ENCODE measurements around the gene PNLIPRP1.

The PNLIPRP1 gene

DNA sequence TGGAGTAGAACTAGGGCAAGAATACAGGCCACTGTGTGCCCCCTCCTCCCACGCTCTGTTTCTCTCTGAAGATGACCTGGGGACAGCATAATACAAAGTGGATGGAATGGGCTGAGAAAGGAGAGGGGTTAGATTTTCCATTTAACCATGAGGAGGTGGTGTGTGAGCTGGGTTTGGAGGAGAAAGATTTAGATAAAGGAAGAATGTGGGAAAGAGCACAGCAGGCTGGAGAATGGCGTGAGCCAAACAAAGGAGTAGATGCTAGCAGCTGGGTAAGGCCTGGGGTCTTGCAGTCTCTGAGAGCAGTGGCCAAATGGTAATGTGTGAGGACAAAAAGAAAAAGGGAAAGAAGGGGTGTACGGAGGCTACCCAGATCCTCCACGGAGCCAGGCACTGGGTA, 38.6 kb downstream of the PNLIPRP1 start:
- H3K4me3 ChIP-seq (ENCODE audit: low read depth, low read length) = no peak overlapping the region

DNA sequence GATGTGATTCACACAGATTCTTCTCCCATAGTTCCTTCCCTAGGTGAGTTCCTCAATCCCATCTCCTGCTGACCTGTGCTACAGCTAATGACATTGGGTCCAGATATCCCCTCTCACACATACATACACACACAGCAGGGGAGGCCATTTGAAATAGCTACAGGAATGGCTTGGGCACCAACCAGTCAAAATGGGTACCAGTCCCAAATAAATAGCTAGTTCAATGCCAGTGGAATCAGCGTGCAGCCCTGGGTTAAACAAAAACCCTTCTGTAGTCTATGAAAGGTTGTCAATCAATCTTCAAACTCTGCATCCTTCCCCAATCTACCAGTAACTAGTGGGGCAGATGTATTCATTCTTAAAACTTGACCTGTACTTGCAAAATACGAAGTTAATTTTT, 39.3 kb downstream of the PNLIPRP1 start:
- H3K4me3 ChIP-seq (ENCODE audit: low read depth, low read length) = no peak overlapping the region

DNA sequence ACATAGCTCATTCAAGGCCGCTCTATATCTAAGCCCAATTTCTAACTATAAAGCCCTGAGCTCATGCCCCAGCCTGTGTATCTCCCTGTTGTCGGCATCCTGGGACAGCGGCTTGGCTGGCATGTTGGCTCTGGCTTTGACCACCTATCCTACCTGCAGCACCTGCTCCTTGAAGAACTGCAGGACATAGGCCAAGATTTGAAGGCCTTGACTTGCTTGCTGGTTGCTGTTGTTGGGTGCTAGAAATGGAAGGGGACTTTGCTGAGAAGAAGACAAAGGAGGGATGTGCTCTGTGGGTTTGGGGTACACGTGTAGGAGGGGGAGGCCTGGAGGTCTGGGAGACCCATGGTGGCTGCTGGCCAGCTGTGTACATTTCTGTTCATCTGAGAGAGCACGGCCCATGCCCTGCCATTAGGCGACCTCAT, 41.1 kb downstream of the PNLIPRP1 start:
- no peak overlapping the region for H3K4me3 ChIP-seq (ENCODE audit: low read depth, low read length)

- H3K4me3 ChIP-seq (ENCODE audit: low read depth, low read length) = no peak overlapping the region
Observed at GRCh38 chr10:116632596-116633215, 41.9 kb downstream of the PNLIPRP1 start.

DNA sequence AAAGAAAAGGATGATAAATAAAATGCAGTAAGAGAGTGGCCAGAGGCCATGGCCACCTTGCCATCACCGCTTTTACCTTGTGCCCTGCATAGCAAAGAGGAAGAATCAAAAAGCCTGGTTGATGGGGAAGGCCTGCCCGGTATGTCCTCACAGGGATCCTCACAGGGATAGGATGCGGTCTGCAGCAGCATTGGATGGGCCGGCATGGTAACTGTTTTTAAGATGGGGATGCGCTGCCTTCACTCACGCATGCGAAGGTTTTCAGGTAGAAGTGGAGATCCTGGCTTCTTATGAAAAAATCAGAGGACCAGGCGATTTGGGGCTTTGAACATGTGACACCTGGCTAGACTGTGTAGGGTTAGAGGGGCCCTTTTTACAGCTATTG, 42.4 kb downstream of the PNLIPRP1 start:
- H3K4me3 ChIP-seq (ENCODE audit: low read depth, low read length) = no peak overlapping the region

DNA sequence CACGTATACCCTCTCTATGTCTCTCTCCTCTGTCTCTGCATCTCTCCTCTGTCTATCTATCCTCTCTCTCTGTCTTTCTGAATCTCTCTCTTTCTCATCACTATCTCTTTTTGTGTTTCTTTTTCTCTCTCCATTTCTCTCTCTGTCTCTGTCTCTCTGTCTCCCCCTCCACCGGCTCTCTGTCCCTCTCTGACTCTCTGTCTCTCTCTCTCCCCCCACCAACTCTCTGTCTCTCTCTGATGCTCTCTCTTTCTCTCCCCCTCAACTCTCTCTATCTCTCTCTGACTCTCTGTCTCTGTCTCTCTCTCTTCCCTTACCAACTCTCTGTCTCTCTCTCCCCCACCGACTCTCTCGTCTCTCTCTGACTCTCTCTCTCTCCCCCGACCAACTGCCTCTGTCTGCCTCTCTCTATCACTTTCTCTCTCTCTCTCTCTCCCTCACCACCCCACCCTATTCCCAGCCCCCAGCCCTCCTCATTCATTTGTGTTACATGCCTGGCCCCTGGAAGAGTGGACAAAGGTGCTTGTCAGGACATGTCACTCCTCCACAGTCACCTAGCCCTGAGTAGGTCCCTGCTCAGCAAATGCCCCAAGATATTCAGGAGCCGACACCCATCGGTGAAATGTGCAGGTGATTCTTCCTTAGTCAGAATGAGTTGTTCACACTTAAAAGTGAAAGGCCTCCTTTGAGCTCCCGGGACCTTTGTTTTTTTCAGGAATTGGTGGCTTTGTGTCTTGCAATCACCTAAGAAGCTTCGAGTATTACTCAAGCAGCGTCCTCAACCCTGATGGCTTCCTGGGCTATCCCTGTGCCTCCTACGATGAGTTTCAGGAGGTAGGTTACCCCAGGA, 43.6 kb downstream of the PNLIPRP1 start:
- H3K4me3 ChIP-seq (ENCODE audit: low read depth, low read length) = no peak overlapping the region

DNA sequence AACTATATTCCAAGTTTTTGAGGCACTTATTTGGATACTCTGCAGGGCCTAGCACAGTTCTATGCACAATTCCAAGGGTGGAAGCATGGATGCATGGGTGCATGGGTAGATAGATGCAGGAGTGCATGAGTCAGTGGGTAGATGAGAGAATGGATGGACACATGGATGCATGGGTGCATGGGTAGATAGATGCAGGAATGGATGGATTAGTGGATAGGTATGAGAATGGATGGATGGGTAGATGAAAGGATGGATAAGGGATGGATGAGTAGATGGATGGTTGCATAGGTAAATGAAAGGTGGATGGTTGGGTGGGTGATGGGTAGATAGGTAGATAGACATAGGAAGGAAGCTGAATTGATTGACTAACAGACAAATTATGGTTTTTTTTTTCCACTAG, 45.6 kb downstream of the PNLIPRP1 start:
- H3K4me3 ChIP-seq (ENCODE audit: low read depth, low read length) = no peak overlapping the region

DNA sequence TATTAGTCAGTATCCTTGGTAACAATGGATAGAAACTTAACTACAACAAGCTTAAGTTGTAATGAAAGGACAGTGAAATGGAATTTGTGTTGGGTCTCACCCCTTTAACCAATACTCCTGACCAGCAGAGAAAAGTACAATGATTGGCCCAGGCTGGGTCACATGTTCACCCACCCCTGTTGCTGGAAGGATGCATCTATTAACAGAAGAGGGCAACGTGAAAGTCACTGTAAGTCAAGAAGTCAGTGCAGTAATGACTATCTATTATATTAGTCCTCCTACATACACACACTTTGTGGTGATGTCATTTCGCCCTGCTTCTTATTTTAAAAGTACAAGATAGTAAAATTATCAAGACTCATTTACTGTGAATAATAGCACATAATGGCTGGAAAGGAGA, 46.2 kb downstream of the PNLIPRP1 start:
- H3K4me3 ChIP-seq (ENCODE audit: low read depth, low read length) = no peak overlapping the region

GRCh38 chr10:116637830-116638229, 47.1 kb downstream of the PNLIPRP1 start:
- H3K4me3 ChIP-seq (ENCODE audit: low read depth, low read length) = no peak overlapping the region

DNA sequence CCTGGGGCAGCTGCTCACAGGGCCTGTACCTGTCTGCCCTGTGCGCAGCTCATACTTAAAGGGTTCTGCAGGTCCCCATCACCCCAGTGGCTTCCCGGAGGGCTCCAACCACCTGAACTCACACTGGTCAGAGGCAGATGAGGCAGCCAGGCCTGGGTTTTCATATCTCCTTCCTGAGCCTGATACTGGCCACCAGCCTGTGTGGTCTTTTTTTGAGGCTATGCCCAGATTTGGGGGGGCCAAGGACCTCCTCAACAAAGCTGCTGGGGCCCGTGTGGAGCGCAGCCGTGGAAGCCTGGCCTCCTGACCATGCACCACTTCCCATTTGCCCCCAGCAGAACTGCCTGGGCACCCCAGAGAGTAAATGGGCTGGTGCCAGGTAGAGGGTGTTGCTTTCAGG, 55.7 kb downstream of the PNLIPRP1 start:
- no peak overlapping the region for H3K4me3 ChIP-seq (ENCODE audit: low read depth, low read length)

DNA sequence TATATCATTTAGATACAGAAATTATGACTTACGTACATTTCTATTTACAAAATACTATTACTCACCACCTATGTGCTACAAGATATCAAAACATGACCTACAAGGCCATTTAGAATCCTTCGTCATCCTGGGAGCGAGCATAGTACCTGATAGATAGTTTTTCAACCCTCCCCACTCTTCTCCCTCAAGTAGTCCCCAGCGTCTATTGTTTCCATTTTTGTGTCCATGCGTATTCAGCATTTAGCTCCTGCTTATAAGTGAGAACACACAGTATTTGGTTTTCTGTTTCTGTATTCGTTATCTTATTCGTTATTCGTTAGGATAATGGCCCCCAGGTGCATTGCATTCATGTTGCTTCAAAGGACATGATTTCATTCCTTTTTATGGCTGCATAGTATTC, 58.1 kb downstream of the PNLIPRP1 start:
- no peak overlapping the region for H3K4me3 ChIP-seq (ENCODE audit: low read depth, low read length)

DNA sequence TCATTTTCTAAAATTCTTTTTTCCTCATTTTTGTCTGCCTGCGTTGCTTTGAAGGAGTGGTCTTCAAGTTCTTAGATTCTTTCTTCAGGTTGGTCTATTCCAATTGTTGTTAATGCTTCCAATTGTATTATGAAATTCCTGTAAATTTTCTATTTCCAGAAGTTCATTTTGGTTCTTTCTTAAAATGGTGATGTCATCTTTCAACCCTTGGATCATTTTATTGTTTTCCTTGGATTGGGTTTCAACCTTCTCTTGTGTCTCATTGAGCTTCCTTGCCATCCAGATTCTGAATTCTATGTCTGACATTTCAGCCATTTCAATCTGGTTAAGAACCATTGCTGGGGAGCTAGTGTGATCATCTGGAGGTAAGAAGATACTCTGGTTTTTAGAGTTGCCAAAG, 63.1 kb downstream of the PNLIPRP1 start:
- no peak overlapping the region for H3K4me3 ChIP-seq (ENCODE audit: low read depth, low read length)

DNA sequence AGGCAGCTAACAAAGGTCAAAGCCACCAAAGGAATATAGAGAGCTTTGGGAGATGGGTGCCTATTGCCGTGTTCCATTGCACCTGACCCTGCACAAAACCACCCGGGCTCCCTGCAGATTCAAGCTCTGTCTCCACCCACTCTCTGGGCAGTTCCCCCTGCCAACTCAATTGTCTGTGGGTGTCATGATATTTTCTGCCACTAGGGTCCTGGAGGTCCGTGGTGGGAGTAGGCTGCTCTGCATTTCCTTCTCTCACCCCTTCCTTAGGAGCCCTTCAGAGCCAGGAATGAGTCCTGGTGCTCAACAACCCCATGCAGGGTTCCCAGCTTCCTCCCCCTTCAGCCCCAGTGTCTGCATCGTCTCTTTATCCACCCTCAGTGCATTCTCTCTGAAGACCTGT, 64.1 kb downstream of the PNLIPRP1 start:
- H3K4me3 ChIP-seq (ENCODE audit: low read depth, low read length) = no peak overlapping the region

GRCh38 chr10:116655568-116655967, 64.8 kb downstream of the PNLIPRP1 start:
- no peak overlapping the region for H3K4me3 ChIP-seq (ENCODE audit: low read depth, low read length)

- no peak overlapping the region for H3K4me3 ChIP-seq (ENCODE audit: low read depth, low read length)
Observed at GRCh38 chr10:116656044-116656443, 65.3 kb downstream of the PNLIPRP1 start.

DNA sequence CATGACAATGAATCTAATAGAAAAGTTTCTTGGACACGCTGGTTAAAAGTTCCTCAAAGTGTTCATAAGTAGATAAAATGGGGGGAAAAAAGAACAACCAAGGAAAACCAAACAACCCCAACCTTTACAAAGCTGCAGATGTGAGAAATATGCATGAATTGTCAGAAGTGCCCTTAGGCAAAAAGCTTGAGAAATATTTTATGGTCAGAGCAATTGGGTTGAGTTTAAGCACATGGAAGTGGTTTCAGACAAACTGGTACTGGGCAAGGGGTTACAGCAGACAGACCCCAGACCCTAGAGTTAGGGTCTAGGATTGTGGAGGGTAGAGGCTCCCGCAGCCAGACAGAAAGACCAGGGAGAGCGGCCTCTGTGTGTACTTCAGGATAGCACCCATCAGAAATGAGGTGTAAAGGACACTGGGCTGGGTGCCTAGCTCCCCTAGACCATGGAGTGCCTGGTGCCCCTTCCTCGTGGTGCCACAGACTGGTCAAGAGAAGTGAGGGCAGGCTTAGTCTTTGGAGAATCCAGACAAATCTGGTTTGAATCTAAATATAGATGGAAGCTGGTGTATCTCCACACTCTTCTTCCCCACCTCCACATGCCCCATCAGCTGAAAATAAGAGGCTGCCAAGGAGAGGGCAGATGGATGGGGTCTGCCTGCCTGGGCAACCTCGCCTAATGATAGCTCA, 67.2 kb downstream of the PNLIPRP1 start:
- H3K4me3 ChIP-seq (ENCODE audit: low read depth, low read length) = no peak overlapping the region

Measured in iPS-11a (cell line).